HEK293 (cell line): ENCODE data around the gene E2F4.

Source experiments
- CTCF ChIA-PET: fragments of 350-600 bp; formaldehyde crosslinking; extraction: SDS; loops from one replicate; lab custom pipeline; 2021; ENCODE audit warnings: antibody characterized with exemption; lab: Yijun Ruan, JAX
- POLR2A ChIA-PET: fragments of 300-600 bp; formaldehyde crosslinking; extraction: SDS; loops from one replicate; lab custom pipeline; 2020; ENCODE audit warnings: antibody characterized with exemption, inconsistent platforms; lab: Yijun Ruan, JAX
- H3K27ac ChIP-seq: fragments of 200-500 bp; sonication (Bioruptor generic); 2 replicates; pipeline ENCODE4 v1.5.1; 2014; ENCODE audit warnings: low read depth, low read length, control low read depth, inconsistent platforms; ENCODE audit errors: extremely low read depth
- H3K36me3 ChIP-seq, 2 experiments: fragments of 200-500 bp in 1 of 2; sonication (Bioruptor generic) in 1 of 2; 1 replicate in 1 of 2; 2 replicates in 1 of 2; pipeline ENCODE4 v1.5.1; 2014 to 2017; ENCODE audit warnings: inconsistent platforms in 2 of 2, low read length in 2 of 2; ENCODE audit not compliant: control insufficient read depth in 2 of 2, insufficient read depth in 1 of 2
- H3K4me1 ChIP-seq: fragments of 200-500 bp; sonication (Bioruptor generic); 2 replicates; pipeline ENCODE4 v1.5.1; 2014; ENCODE audit warnings: mild to moderate bottlenecking, low read length, inconsistent platforms; ENCODE audit not compliant: control insufficient read depth, insufficient read depth
- H3K4me3 ChIP-seq: 2 replicates; pipeline ENCODE4 v1.5.1; 2011; ENCODE audit warnings: low read depth, mild to moderate bottlenecking, control low read depth, low read length, moderate library complexity
- H3K9me3 ChIP-seq: fragments of 200-500 bp; sonication (Bioruptor generic); 2 replicates; pipeline ENCODE4 v1.5.1; 2014; ENCODE audit warnings: low read depth, low read length, inconsistent platforms; ENCODE audit not compliant: control insufficient read depth, insufficient read depth
- FEZF1 ChIP-seq: fragments of 450-650 bp; formaldehyde crosslinking; IDR thresholded peaks from 2 replicates; pipeline ENCODE4 v1.5.1; 2016; ENCODE audit warnings: missing biosample characterization, missing genetic modification characterization
- GLIS2 ChIP-seq: fragments of 450-650 bp; formaldehyde crosslinking; IDR thresholded peaks from 2 replicates; pipeline ENCODE4 v1.5.1; 2016; ENCODE audit warnings: missing biosample characterization, missing genetic modification characterization
- KLF10 ChIP-seq: fragments of 450-650 bp; IDR thresholded peaks from 2 replicates; pipeline ENCODE4 v1.5.1; 2018; ENCODE audit warnings: missing biosample characterization, mild to moderate bottlenecking, missing genetic modification characterization
- KLF8 ChIP-seq: fragments of 450-650 bp; formaldehyde crosslinking; IDR thresholded peaks from 2 replicates; pipeline ENCODE4 v1.5.1; 2016; ENCODE audit warnings: missing biosample characterization, missing genetic modification characterization
- OSR2 ChIP-seq: fragments of 450-650 bp; formaldehyde crosslinking; IDR thresholded peaks from 2 replicates; pipeline ENCODE4 v1.5.1; 2016; ENCODE audit warnings: missing biosample characterization, missing genetic modification characterization
- SCRT2 ChIP-seq: fragments of 450-650 bp; formaldehyde crosslinking; IDR thresholded peaks from 2 replicates; pipeline ENCODE4 v1.5.1; 2016; ENCODE audit warnings: missing biosample characterization, missing genetic modification characterization
- TCF7L2 ChIP-seq: IDR thresholded peaks from 2 replicates; pipeline ENCODE4 v1.6.1; 2011; ENCODE audit warnings: low read depth, mild to moderate bottlenecking, inconsistent platforms, low read length, moderate library complexity, borderline replicate concordance
- YY1 ChIP-seq: fragments of 450-650 bp; formaldehyde crosslinking; IDR thresholded peaks from 2 replicates; pipeline ENCODE4 v1.5.1; 2018; ENCODE audit warnings: missing biosample characterization, missing genetic modification characterization
- ZFHX2 ChIP-seq: fragments of 450-650 bp; formaldehyde crosslinking; conservative IDR thresholded peaks from 2 replicates; pipeline ENCODE4 v1.5.1; 2016; ENCODE audit warnings: missing biosample characterization, missing genetic modification characterization
- ZFP37 ChIP-seq: fragments of 450-650 bp; formaldehyde crosslinking; IDR thresholded peaks from 2 replicates; pipeline ENCODE4 v1.5.1; 2016; ENCODE audit warnings: missing biosample characterization, missing genetic modification characterization
- ZNF121 ChIP-seq: fragments of 450-650 bp; formaldehyde crosslinking; IDR thresholded peaks from 2 replicates; pipeline ENCODE4 v1.5.1; 2016; ENCODE audit warnings: missing biosample characterization, missing genetic modification characterization
- ZNF138 ChIP-seq: fragments of 450-650 bp; formaldehyde crosslinking; IDR thresholded peaks from 2 replicates; pipeline ENCODE4 v1.5.1; 2016; ENCODE audit warnings: missing biosample characterization, missing genetic modification characterization, borderline replicate concordance
- ZNF146 ChIP-seq: fragments of 450-650 bp; formaldehyde crosslinking; IDR thresholded peaks from 2 replicates; pipeline ENCODE4 v1.5.1; 2016; ENCODE audit warnings: missing biosample characterization, missing genetic modification characterization
- ZNF211 ChIP-seq: fragments of 450-650 bp; formaldehyde crosslinking; IDR thresholded peaks from 2 replicates; pipeline ENCODE4 v1.5.1; 2016; ENCODE audit warnings: low read depth, missing biosample characterization, missing genetic modification characterization
- ZNF248 ChIP-seq: fragments of 450-650 bp; formaldehyde crosslinking; IDR thresholded peaks from 2 replicates; pipeline ENCODE4 v1.5.1; 2017; ENCODE audit warnings: missing biosample characterization, missing genetic modification characterization
- ZNF280C ChIP-seq: fragments of 450-650 bp; formaldehyde crosslinking; IDR thresholded peaks from 2 replicates; pipeline ENCODE4 v1.5.1; 2016; ENCODE audit warnings: missing biosample characterization, missing genetic modification characterization
- ZNF335 ChIP-seq: fragments of 450-650 bp; formaldehyde crosslinking; conservative IDR thresholded peaks from 2 replicates; pipeline ENCODE4 v1.5.1; 2016; ENCODE audit warnings: missing biosample characterization, missing genetic modification characterization
- ZNF350 ChIP-seq: fragments of 450-650 bp; formaldehyde crosslinking; IDR thresholded peaks from 2 replicates; pipeline ENCODE4 v1.5.0; 2017; ENCODE audit warnings: missing biosample characterization, mild to moderate bottlenecking, missing genetic modification characterization
- ZNF354C ChIP-seq: fragments of 450-650 bp; formaldehyde crosslinking; IDR thresholded peaks from 2 replicates; pipeline ENCODE4 v1.5.1; 2016; ENCODE audit warnings: missing biosample characterization, missing genetic modification characterization, low read depth, borderline replicate concordance
- ZNF391 ChIP-seq: fragments of 450-650 bp; formaldehyde crosslinking; IDR thresholded peaks from 2 replicates; pipeline ENCODE4 v1.5.1; 2016; ENCODE audit warnings: low read depth, missing biosample characterization, missing genetic modification characterization, borderline replicate concordance
- ZNF747 ChIP-seq: fragments of 450-650 bp; formaldehyde crosslinking; IDR thresholded peaks from 2 replicates; pipeline ENCODE4 v1.5.1; 2016; ENCODE audit warnings: missing biosample characterization, missing genetic modification characterization
- ZNF785 ChIP-seq: fragments of 450-650 bp; formaldehyde crosslinking; IDR thresholded peaks from 2 replicates; pipeline ENCODE4 v1.5.1; 2016; ENCODE audit warnings: missing biosample characterization, missing genetic modification characterization
- ZNF837 ChIP-seq: fragments of 450-650 bp; formaldehyde crosslinking; IDR thresholded peaks from 2 replicates; pipeline ENCODE4 v1.5.1; 2016; ENCODE audit warnings: missing biosample characterization, missing genetic modification characterization
- ZSCAN16 ChIP-seq: fragments of 450-650 bp; formaldehyde crosslinking; IDR thresholded peaks from 2 replicates; pipeline ENCODE4 v1.5.1; 2016; ENCODE audit warnings: missing biosample characterization, missing genetic modification characterization
- TF ChIP-seq, protein P1 (sequence below): fragments of 450-650 bp; formaldehyde crosslinking; IDR thresholded peaks from 2 replicates; pipeline ENCODE4 v1.5.1; 2017; ENCODE audit warnings: missing biosample characterization, missing genetic modification characterization

Gene E2F4

GRCh38 chr16:67200491-67200890 is 8.5 kb downstream of the E2F4 start:
- POLR2A ChIA-PET, result interaction anchor here (0.6 to 1.5 kb wide), 4 partner anchors 8 to 194 kb away, joined by 3 to 9 read pairs (median 4); partner anchors contain the start of genes E2F4 and TMEM208
- TF ChIP-seq TCF7L2 (no peak), ZNF747 (tag by site-specific recombination) (no peak), ZFP37 (tag by site-specific recombination) (no peak), ZSCAN16 (tag by site-specific recombination) (no peak), ZNF211 (no peak), ZNF248 (tag by site-specific recombination) (no peak), GLIS2 (tag by site-specific recombination) (no peak), ZNF280C (tag by site-specific recombination) (no peak), ZNF785 (tag by site-specific recombination) (no peak), ZNF335 (tag by site-specific recombination) (no peak), ZNF354C (tag by site-specific recombination) (no peak), SCRT2 (tag by site-specific recombination) (no peak), ZFHX2 (no peak), ZNF837 (no peak), KLF8 (no peak), ZNF138 (tag by site-specific recombination) (no peak)
- TF ChIP-seq, all 188 proteins: peak for 0
- peaks cover 0 to 78% of the 10 kb centered on the region in 2 experiments; a peak in 2 of 3 replicates for H3K36me3 ChIP-seq
- CTCF ChIA-PET, result interaction anchor here (0.6 kb wide), 1 partner anchor 222 kb away, joined by 3 read pairs; no protein-coding TSS in a partner anchor
- H3K4me3 ChIP-seq, result no peak overlapping the region
- no peak overlapping the region for H3K27ac ChIP-seq
- H3K9me3 ChIP-seq, result no peaks in the 10 kb centered on the region
- no peaks in the 10 kb centered on the region for H3K4me1 ChIP-seq

DNA sequence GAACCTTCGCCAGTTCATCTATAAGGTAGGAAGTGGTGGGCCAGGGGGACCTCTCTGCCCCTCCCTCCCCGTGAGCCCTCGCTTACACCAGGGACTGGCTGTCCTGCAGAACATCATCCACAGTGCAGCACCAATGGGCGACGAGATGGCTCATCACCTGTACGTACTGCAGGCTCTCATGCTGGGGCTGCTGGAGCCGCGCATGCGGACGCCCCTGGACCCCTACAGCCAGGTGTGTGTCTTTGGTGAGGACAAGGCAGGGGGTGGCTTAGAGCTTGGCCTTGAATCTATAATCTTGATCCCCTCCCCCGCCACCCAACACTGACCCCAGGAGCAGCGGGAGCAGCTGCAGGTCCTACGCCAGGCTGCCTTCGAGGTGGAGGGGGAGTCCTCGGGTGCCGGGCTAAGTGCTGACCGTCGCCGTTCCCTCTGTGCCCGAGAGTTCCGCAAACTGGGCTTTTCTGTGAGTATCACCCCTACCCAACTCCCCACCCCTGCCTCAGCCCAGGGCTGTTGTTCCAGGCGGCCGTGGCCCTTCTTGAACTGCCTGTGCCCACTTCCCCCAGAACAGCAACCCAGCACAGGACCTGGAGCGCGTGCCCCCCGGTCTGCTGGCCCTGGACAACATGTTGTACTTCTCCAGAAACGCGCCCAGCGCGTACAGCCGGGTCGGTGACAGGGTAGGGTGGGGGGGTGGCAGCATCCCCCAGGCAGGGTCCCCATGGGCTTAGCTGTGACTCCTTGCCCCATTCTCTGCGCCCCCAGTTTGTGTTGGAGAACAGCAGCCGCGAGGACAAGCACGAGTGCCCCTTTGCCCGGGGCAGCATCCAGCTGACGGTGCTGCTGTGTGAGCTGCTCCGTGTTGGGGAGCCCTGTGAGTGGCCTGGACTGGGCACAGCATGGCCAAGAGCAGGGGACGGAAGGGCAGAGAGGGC is 9.7 kb downstream of the E2F4 start:
- ChIA-PET POLR2A (interaction anchor here (1.2 to 1.5 kb wide), 2 partner anchors 9 to 23 kb away, joined by 5 to 6 read pairs; partner anchors contain the start of gene E2F4), CTCF (no interaction called here)
- peaks cover 0 to 72% of the 10 kb centered on the region in 2 experiments; a peak in 2 of 3 replicates for H3K36me3 ChIP-seq

GRCh38 chr16:67202426-67202825 is 10.5 kb downstream of the E2F4 start:
- CTCF ChIA-PET, result no interaction called here
- Histone ChIP-seq H3K4me3 (no peak overlapping the region), H3K36me3 (peaks cover 0 to 68% of the 10 kb centered on the region in 2 experiments; a peak in 1 of 3 replicates), H3K4me1 (no peaks in the 10 kb centered on the region), H3K9me3 (no peaks in the 10 kb centered on the region), H3K27ac (no peak overlapping the region)
- TF ChIP-seq OSR2 (tag by site-specific recombination), result no peak
- no peak for TF ChIP-seq FEZF1 (tag by site-specific recombination)
- TF ChIP-seq, protein P1, sequence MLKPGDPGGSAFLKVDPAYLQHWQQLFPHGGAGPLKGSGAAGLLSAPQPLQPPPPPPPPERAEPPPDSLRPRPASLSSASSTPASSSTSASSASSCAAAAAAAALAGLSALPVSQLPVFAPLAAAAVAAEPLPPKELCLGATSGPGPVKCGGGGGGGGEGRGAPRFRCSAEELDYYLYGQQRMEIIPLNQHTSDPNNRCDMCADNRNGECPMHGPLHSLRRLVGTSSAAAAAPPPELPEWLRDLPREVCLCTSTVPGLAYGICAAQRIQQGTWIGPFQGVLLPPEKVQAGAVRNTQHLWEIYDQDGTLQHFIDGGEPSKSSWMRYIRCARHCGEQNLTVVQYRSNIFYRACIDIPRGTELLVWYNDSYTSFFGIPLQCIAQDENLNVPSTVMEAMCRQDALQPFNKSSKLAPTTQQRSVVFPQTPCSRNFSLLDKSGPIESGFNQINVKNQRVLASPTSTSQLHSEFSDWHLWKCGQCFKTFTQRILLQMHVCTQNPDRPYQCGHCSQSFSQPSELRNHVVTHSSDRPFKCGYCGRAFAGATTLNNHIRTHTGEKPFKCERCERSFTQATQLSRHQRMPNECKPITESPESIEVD (tag by site-specific recombination), result no peak
- POLR2A ChIA-PET, result interaction anchor here (1.2 kb wide), 1 partner anchor 22 kb away, joined by 6 read pairs; no protein-coding TSS in a partner anchor

More for the DNA sequence above, 9.7 kb downstream of the E2F4 start:
- no peak overlapping the region for H3K4me3 ChIP-seq
- no peaks in the 10 kb centered on the region for H3K4me1 ChIP-seq
- H3K27ac ChIP-seq, result no peak overlapping the region
- TF ChIP-seq YY1 (no peak), KLF10 (tag by site-specific recombination) (no peak), ZNF138 (tag by site-specific recombination) (no peak), ZNF121 (tag by site-specific recombination) (no peak), ZNF391 (tag by site-specific recombination) (no peak), ZNF146 (no peak), ZNF350 (tag by site-specific recombination) (no peak)
- H3K9me3 ChIP-seq, result no peaks in the 10 kb centered on the region
